Activated CD4-positive, alpha-beta T cell treated with anti-CD3 and anti-CD28 coated beads, Interleukin-2, amount 10 ng/mL, durations not matched to agents 24 days and 14 days (primary cell): ENCODE results near the gene SRGAP1. TPM values are rescaled to one million over a fixed set of nuclear protein-coding genes. Genes with fewer than 3 reads are reported as not detected.
"Not testable (repeated sequence)": the region's sequence is repeated elsewhere in the genome, so short reads cannot be mapped to it uniquely, and the experiment has no call there.

Experiments used
- DNase-seq: peaks from one replicate; pipeline ENCODE4 v3.0.0; 2022
- H3K27ac Mint-ChIP-seq: one replicate; pipeline ENCODE4 v1.8.0; 2022; ENCODE audit warnings: mild to moderate bottlenecking, mixed read lengths
- H3K27me3 Mint-ChIP-seq: one replicate; pipeline ENCODE4 v1.8.0; 2022; ENCODE audit warnings: mixed read lengths
- H3K36me3 Mint-ChIP-seq: one replicate; pipeline ENCODE4 v1.8.0; 2022; ENCODE audit warnings: low read depth, mild to moderate bottlenecking, mixed read lengths
- H3K4me1 Mint-ChIP-seq: one replicate; pipeline ENCODE4 v1.8.0; 2021; ENCODE audit warnings: mixed read lengths
- H3K4me3 Mint-ChIP-seq: one replicate; pipeline ENCODE4 v1.8.0; 2022; ENCODE audit warnings: mild to moderate bottlenecking, moderate library complexity, mixed read lengths
- H3K9me3 Mint-ChIP-seq: one replicate; pipeline ENCODE4 v1.8.0; 2021; ENCODE audit warnings: mixed read lengths
- intact Hi-C: fragments of 100-400 bp; cut with micrococcal nuclease; formaldehyde crosslinking; loops from one replicate; pipeline ENCODE4 v1.15.1; 2023
- total RNA-seq: library from RNA; stranded (reverse); gene quantifications from 2 replicates; pipeline ENCODE4 v1.2.3, GENCODE V29; 2022

Gene SRGAP1
- total RNA-seq, 1 donor from 2014 or later, result 0.16 TPM

- H3K36me3 Mint-ChIP-seq, result no peaks in the 10 kb centered on the region
- no peak for DNase-seq
- intact Hi-C loops, result no loop called here
- no peaks in the 10 kb centered on the region for H3K9me3 Mint-ChIP-seq
- H3K27me3 Mint-ChIP-seq, result peaks cover 4% of the 10 kb centered on the region
- H3K4me1 Mint-ChIP-seq, result no peaks in the 10 kb centered on the region
- H3K27ac Mint-ChIP-seq, result no peak overlapping the region
- no peak overlapping the region for H3K4me3 Mint-ChIP-seq
Observed at GRCh38 chr12:64054079-64054520, 209.6 kb downstream of the SRGAP1 start.

- no peak for DNase-seq
- Mint-ChIP-seq H3K27me3 (peaks cover 1% of the 10 kb centered on the region), H3K36me3 (no peaks in the 10 kb centered on the region), H3K4me3 (no peak overlapping the region), H3K27ac (no peak overlapping the region), H3K4me1 (no peaks in the 10 kb centered on the region), H3K9me3 (no peaks in the 10 kb centered on the region)
- intact Hi-C loops, result no loop called here
Observed at GRCh38 chr12:64056741-64057140, 212.2 kb downstream of the SRGAP1 start.

GRCh38 chr12:64057706-64058105, 213.2 kb downstream of the SRGAP1 start:
- Mint-ChIP-seq H3K27me3 (peaks cover 1% of the 10 kb centered on the region), H3K9me3 (no peaks in the 10 kb centered on the region), H3K27ac (no peak overlapping the region), H3K4me3 (no peak overlapping the region), H3K4me1 (no peaks in the 10 kb centered on the region), H3K36me3 (no peaks in the 10 kb centered on the region)
- intact Hi-C loops, result no loop called here
- no peak for DNase-seq

- intact Hi-C loops, result no loop called here
- Mint-ChIP-seq H3K27me3 (peaks cover 1% of the 10 kb centered on the region), H3K4me1 (no peaks in the 10 kb centered on the region), H3K36me3 (no peaks in the 10 kb centered on the region), H3K4me3 (no peak overlapping the region), H3K9me3 (no peaks in the 10 kb centered on the region), H3K27ac (no peak overlapping the region)
- no peak for DNase-seq
Observed at GRCh38 chr12:64058541-64059265, 214.2 kb downstream of the SRGAP1 start.

- H3K36me3 Mint-ChIP-seq, result no peaks in the 10 kb centered on the region
- no peak for DNase-seq
- peaks cover 1% of the 10 kb centered on the region for H3K27me3 Mint-ChIP-seq
- H3K4me3 Mint-ChIP-seq, result no peak overlapping the region
- H3K27ac Mint-ChIP-seq, result no peak overlapping the region
- H3K9me3 Mint-ChIP-seq, result no peaks in the 10 kb centered on the region
- intact Hi-C loops, result no loop called here
- no peaks in the 10 kb centered on the region for H3K4me1 Mint-ChIP-seq
Observed at GRCh38 chr12:64059685-64060084, 215.2 kb downstream of the SRGAP1 start.

GRCh38 chr12:64061868-64062375, 217.4 kb downstream of the SRGAP1 start:
- intact Hi-C loops, result no loop called here
- no peak for DNase-seq
- H3K4me1 Mint-ChIP-seq, result no peaks in the 10 kb centered on the region
- no peak overlapping the region for H3K27ac Mint-ChIP-seq
- no peaks in the 10 kb centered on the region for H3K36me3 Mint-ChIP-seq
- H3K4me3 Mint-ChIP-seq, result no peak overlapping the region
- no peaks in the 10 kb centered on the region for H3K9me3 Mint-ChIP-seq
- peaks cover 3% of the 10 kb centered on the region for H3K27me3 Mint-ChIP-seq

- peaks cover 3% of the 10 kb centered on the region for H3K27me3 Mint-ChIP-seq
- no peak overlapping the region for H3K27ac Mint-ChIP-seq
- no peak for DNase-seq
- no peaks in the 10 kb centered on the region for H3K36me3 Mint-ChIP-seq
- H3K4me3 Mint-ChIP-seq, result no peak overlapping the region
- intact Hi-C loops, result no loop called here
- no peaks in the 10 kb centered on the region for H3K4me1 Mint-ChIP-seq
- H3K9me3 Mint-ChIP-seq, result no peaks in the 10 kb centered on the region
Observed at GRCh38 chr12:64063121-64063520, 218.6 kb downstream of the SRGAP1 start.

GRCh38 chr12:64064240-64064639, 219.7 kb downstream of the SRGAP1 start:
- no peaks in the 10 kb centered on the region for H3K9me3 Mint-ChIP-seq
- DNase-seq, result no peak
- no peaks in the 10 kb centered on the region for H3K36me3 Mint-ChIP-seq
- H3K4me3 Mint-ChIP-seq, result no peak overlapping the region
- peaks cover 2% of the 10 kb centered on the region for H3K27me3 Mint-ChIP-seq
- intact Hi-C loops, result no loop called here
- no peak overlapping the region for H3K27ac Mint-ChIP-seq
- H3K4me1 Mint-ChIP-seq, result no peaks in the 10 kb centered on the region

- no peak for DNase-seq
- H3K27ac Mint-ChIP-seq, result no peak overlapping the region
- H3K27me3 Mint-ChIP-seq, result peaks cover 2% of the 10 kb centered on the region
- H3K4me1 Mint-ChIP-seq, result no peaks in the 10 kb centered on the region
- no peak overlapping the region for H3K4me3 Mint-ChIP-seq
- intact Hi-C loops, result no loop called here
- no peaks in the 10 kb centered on the region for H3K9me3 Mint-ChIP-seq
- H3K36me3 Mint-ChIP-seq, result no peaks in the 10 kb centered on the region
Observed at GRCh38 chr12:64064706-64065105, 220.2 kb downstream of the SRGAP1 start.

GRCh38 chr12:64065881-64066451, 221.5 kb downstream of the SRGAP1 start:
- no peak overlapping the region for H3K4me3 Mint-ChIP-seq
- peaks cover 2% of the 10 kb centered on the region for H3K27me3 Mint-ChIP-seq
- no peaks in the 10 kb centered on the region for H3K36me3 Mint-ChIP-seq
- H3K9me3 Mint-ChIP-seq, result no peaks in the 10 kb centered on the region
- intact Hi-C loops, result no loop called here
- H3K27ac Mint-ChIP-seq, result no peak overlapping the region
- H3K4me1 Mint-ChIP-seq, result no peaks in the 10 kb centered on the region
- DNase-seq, result no peak

GRCh38 chr12:64066776-64067175, 222.3 kb downstream of the SRGAP1 start:
- Mint-ChIP-seq H3K4me3 (no peak overlapping the region), H3K9me3 (no peaks in the 10 kb centered on the region), H3K36me3 (no peaks in the 10 kb centered on the region), H3K4me1 (no peaks in the 10 kb centered on the region), H3K27ac (no peak overlapping the region), H3K27me3 (peaks cover 3% of the 10 kb centered on the region)
- intact Hi-C loops, result no loop called here
- DNase-seq, result no peak

- H3K9me3 Mint-ChIP-seq, result no peaks in the 10 kb centered on the region
- no peaks in the 10 kb centered on the region for H3K4me1 Mint-ChIP-seq
- no peak for DNase-seq
- peaks cover 3% of the 10 kb centered on the region for H3K27me3 Mint-ChIP-seq
- no peak overlapping the region for H3K27ac Mint-ChIP-seq
- intact Hi-C loops, result no loop called here
- no peaks in the 10 kb centered on the region for H3K36me3 Mint-ChIP-seq
- no peak overlapping the region for H3K4me3 Mint-ChIP-seq
Observed at GRCh38 chr12:64070454-64070853, 226.0 kb downstream of the SRGAP1 start.

GRCh38 chr12:64072916-64073575, 228.5 kb downstream of the SRGAP1 start:
- DNase-seq, result no peak
- Mint-ChIP-seq H3K4me1 (no peaks in the 10 kb centered on the region), H3K27me3 (peaks cover 6% of the 10 kb centered on the region), H3K36me3 (no peaks in the 10 kb centered on the region), H3K27ac (no peak overlapping the region), H3K9me3 (no peaks in the 10 kb centered on the region), H3K4me3 (no peak overlapping the region)
- intact Hi-C loops, result no loop called here

- H3K9me3 Mint-ChIP-seq, H3K27ac Mint-ChIP-seq, H3K4me3 Mint-ChIP-seq, intact Hi-C loops, H3K4me1 Mint-ChIP-seq, DNase-seq, H3K36me3 Mint-ChIP-seq, H3K27me3 Mint-ChIP-seq: not testable (repeated sequence)
Observed at GRCh38 chr12:64076565-64076964, 232.1 kb downstream of the SRGAP1 start.
